ENCODE measurements around the gene TMEM232.

- TF ChIP-seq POLR2A (IDR thresholded peaks at IDR 0.05) = no peak
- TF ChIP-seq CTCF (IDR thresholded peaks at IDR 0.05) = no peak
Observed at GRCh38 chr5:110413856-110414255, 312.6 kb downstream of the TMEM232 start.

All from lower leg skin (tissue), 3 donors.